HTR-8/SVneo (cell line): ENCODE data around the gene PDE6H.

Source experiments
- DNase-seq: peaks from one replicate; pipeline ENCODE4 v3.0.0; 2011; ENCODE audit warnings: low spot score, mixed read lengths; ENCODE audit not compliant: insufficient read length
- FAIRE-seq: peaks from 2 replicates; lab custom pipeline; 2011; peaks lifted over from hg19 to GRCh38; lab: Jason Lieb, UNC

Gene PDE6H

GRCh38 chr12:14965221-14965620, 7.6 kb upstream of the PDE6H start:
- DNase-seq (no peak), FAIRE-seq (no peak)

GRCh38 chr12:14968478-14968877, 4.4 kb upstream of the PDE6H start:
- DNase-seq (no peak), FAIRE-seq (no peak)

- FAIRE-seq: no peak
- DNase-seq: no peak
Observed at GRCh38 chr12:14970473-14970872, 2.4 kb upstream of the PDE6H start.

DNA sequence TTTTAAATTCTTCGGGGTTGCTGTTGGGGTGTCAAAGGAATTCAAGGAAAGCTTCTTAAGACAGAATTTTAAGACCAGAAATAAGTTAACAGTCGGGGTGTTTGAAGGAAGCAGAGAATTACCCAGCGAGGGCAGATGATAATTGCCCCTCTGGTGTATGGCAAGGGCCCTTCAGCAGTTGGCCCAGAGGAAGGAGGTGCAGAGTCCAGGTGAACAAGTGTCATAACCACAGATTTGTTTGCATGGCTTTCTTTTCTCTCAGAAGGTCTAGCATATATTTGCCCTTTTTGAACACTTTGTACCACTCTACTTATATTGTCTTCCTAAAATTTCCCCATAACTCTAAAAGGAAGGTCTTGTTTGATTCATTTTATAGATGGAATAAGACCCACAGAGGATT, 1.8 kb downstream of the PDE6H start:
- FAIRE-seq: no peak
- DNase-seq: no peak

DNA sequence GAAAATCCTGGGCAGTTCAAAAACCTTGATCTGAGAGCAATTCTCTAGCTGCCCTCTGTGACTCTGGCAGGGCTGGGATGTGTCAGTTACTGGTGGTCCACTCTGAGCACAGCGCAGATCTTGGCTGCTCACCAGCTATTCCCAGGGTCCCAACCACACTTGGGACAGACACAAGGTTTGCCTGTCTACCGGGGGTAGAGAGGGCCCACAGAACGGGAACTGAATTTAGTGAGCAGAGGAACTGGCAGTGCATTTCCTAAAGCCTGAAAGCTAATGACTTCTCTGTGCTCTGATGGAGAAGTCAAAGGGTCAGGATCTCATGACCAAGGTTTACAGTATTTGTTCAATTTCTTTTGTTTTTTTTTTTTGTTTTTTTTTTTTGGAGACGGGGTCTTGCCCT, 2.6 kb downstream of the PDE6H start:
- no peak for DNase-seq
- no peak for FAIRE-seq

DNA sequence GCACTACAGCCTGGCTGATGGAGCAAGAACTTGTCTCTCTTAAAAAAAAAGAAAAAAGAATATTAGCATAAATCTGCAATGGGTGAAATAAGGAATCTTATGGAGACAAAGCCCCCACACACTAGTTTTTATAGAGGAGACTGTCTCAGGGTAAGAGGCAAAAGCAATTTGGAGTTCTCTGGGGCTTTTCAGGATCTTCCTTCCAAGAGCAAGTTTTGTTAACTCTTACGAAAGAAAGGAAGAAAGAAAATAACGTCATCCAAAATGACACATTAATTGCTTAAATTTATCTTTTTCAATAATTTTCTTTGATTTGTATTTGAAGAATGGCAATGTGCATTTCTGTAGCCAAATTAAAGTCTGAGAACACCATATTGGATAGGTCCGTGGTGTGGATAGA, 3.8 kb downstream of the PDE6H start:
- no peak for DNase-seq
- FAIRE-seq: no peak

DNA sequence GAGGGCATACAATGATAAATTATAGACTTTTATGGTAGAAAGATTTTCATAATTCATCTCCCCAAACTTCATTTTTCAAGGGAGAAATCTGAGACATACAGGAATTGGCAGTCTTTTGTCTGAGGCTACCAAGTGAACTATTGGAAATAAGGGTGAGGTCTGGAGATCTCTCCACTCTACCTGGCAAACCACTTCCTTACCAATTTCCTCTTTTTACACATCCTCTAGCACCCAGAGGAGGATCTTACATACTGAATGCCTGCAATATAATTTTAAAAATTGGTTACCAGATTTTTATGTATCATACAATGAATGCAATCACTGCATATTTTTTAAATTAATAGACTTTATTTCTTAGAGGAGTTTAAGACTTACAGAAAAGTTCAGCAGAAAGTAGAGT, 6.6 kb downstream of the PDE6H start:
- FAIRE-seq (no peak), DNase-seq (no peak)

DNA sequence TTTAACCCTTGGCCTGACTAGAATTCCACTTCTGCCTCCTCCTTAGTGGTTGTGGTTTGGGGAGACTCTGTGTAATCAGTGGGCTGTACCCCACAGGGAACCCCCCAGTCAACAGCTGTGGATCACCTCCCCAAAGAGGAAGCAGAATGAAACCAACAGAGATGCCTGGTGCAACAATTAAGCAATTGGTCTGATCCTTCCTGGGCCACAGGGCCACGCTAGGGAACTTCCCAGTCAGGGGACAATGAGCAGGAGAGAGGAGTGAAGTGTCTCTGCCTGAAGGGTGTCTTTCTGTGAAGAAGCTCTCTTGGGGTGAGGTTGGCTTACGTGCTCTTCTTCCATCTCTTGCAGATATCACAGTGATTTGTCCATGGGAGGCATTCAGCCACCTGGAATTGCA, 8.2 kb downstream of the PDE6H start:
- DNase-seq (no peak), FAIRE-seq (no peak)

GRCh38 chr12:14982562-14982961, 9.7 kb downstream of the PDE6H start:
- DNase-seq (no peak), FAIRE-seq (no peak)

- no peak for FAIRE-seq
- DNase-seq: no peak
Observed at GRCh38 chr12:14982991-14983390, 10.1 kb downstream of the PDE6H start.

GRCh38 chr12:14984036-14984435, 11.2 kb downstream of the PDE6H start:
- no peak for FAIRE-seq

DNA sequence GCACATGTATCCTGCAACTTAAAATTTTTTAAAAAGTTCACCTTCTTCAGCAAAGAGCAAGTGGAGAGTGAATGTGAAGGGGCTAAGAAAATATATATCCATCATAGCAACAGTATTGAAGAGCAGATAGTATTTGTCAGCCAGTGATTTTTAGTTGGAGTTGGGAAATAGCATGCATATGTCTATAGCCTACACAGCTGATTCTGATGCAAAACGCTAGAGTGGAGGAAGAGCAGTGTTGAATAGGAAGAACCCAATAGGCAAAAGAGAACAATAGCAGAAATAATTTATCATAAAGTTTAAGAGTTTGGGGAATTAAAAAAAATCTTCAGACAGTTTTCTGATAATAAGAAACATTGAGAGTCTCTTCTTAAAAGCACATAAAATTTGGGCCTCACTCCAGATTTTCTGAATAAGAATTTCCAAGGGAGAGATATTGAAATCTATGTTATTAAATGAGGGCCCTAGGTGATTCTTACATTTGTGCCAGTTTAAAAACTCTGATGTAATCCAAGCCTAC, 12.0 kb downstream of the PDE6H start:
- no peak for FAIRE-seq
- no peak for DNase-seq

More at GRCh38 chr12:14984036-14984435, 11.2 kb downstream of the PDE6H start:
- no peak for DNase-seq

DNA sequence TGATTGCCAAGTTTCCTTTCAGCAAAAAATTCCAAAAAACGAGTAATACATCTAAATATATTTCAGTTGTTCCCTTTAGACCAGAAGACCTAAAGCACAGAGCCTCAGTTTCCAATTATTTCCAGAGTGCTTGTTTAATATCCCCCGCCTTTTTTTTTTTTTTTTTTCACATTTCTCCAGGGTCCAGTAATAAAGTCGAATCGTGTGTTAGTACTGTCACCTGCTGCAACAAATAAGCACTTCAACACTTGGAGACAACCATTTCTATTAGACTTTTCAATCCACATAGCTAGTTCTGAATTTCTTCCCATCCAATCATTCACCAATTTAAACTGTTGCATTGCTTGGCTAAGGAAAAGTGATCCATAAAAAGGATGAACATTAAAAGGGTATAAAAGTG, 13.6 kb downstream of the PDE6H start:
- FAIRE-seq (no peak), DNase-seq (no peak)

DNA sequence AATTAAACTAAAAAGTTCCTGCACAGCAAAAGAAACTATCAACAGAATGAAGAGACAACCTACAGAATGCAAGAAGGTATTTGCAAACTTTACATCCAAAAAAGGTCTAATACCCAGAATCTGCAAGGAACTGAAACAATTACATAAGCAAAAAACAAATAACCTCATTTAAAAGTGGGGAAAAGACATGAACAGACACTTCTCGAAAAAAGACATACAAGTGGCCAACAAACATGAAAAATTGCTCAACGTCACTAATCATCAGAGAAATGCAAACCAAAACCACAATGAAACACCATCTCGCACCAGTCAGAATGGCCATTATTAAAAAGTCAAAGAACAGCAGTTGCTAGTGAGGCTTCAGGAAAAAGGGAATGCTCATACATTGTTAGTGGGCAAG, 15.2 kb downstream of the PDE6H start:
- DNase-seq (no peak), FAIRE-seq (no peak)

- no peak for FAIRE-seq
- DNase-seq: no peak
Observed at GRCh38 chr12:14989790-14990189, 16.9 kb downstream of the PDE6H start.

DNA sequence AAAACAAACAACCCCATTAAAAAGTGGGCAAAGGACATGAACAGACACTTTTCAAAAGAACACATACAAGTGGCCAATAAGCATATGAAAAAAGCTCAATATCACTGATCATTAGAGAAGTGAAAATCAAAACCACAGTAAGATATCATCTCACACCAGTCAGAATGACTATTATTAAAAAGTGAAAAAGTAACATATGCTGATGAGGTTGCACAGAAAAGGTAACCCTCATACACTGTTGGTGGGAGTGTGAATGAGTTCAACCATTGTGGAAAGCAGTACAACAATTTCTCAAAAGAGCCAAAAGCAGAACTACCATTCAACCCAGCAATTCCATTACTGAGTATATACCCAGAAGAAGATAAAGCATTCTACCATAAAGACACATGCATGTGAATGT, 18.2 kb downstream of the PDE6H start:
- FAIRE-seq (no peak), DNase-seq (no peak)

DNA sequence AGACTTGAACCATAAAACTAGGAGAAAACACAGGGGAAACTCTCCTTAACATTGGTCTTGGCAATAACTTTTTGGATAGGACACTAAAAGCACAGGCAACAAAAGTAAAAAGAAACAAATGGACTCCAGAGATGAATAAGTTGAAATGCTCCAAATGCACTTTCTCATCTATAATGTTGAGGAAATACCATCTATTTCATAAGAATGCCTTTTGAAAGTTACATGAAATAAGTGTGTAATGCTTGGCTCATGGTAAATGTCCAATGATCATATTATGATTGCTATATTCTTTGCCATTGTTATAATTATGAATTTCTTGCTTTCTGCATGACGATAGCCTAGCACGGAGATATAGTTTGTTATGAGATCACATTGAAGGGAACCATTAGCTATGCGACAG, 19.8 kb downstream of the PDE6H start:
- no peak for DNase-seq
- FAIRE-seq: no peak

- FAIRE-seq (no peak), DNase-seq (no peak)
Observed at GRCh38 chr12:14993117-14993516, 20.3 kb downstream of the PDE6H start.

- FAIRE-seq (no peak), DNase-seq (peak; percentile 3)
Observed at GRCh38 chr12:14993537-14994266, 20.9 kb downstream of the PDE6H start.

- FAIRE-seq: no peak
Observed at GRCh38 chr12:14994610-14995009, 21.8 kb downstream of the PDE6H start.

DNA sequence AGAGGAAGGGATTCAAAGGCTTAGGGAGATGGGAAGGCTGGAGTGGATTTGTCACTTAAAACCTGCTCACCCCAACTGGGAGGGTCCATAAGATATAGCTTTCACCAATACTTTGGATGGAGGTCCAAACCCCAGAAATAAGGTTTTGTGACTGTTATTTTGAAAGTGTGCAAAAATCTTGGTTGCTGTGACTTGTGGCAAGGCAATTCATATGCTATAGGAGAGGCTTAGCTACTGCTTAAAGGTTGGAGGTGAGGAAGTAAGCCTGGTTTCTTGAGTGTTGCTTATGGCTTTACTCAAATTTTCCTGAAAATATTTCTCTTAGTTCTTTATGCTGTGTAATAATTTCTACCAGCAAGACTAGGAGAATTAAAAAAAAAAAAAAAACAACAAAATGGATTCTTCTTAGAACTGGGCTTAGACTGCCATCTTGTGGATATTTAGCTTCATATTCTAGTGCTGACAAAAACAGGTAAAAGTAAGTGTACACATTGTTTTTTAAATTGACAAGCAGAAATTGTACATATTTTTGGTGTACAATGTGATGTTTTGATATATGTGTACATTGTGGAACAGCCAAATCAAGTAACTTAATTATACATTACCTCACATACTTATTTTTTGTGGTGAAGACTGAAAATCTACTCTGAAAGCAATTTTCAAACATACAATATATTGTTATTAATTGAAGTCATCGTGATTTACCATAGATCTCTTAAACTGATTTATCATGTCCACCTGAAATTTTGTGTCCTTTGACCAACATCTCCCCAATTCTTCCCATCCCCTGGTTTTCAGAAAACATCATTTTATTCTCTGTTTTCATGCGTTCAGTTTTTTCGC, 23.0 kb downstream of the PDE6H start:
- FAIRE-seq (no peak), DNase-seq (peak; percentile 8)

More at GRCh38 chr12:14994610-14995009, 21.8 kb downstream of the PDE6H start:
- no peak for DNase-seq
